ENCODE data around the gene CHST8. TPM values are rescaled to one million over a fixed set of nuclear protein-coding genes. Genes with fewer than 3 reads are reported as not detected.

The CHST8 gene
- total RNA-seq, 1 donor from 2014 or later: 3.2 TPM

DNA sequence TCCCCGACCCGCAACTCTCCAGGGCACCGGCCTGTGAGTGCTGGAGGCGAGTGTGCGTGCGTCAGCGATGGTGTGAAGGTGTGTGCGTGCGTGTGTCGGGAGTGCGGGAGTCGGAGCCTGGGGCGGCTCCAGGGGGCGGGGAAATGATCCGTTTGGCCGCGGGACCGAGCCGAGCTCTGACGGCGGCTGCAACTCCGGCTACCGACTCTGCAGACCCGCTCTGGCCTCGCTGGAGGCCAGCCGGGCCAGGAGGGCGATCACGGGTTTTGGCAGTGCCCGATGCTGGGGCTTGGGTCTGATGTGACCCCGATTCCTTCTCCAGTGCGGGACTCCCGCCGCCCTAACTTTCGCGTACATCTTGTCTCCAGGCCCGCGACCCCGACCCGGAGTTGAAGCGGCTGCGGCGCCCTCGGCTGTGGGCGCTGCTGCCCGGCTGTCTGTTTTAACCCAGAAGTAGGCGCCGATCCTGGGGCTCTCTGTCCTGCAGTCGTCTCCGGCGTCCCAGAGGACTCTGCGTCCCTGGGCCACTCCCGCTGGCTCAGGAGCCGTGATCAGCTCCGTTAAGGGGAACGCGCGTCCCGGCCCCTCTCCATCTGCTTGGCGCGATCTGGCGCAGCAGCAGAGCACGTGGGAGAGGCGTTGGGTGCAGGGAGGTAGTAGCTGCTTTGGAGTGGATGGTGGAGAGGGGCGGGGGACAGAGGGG is 1.2 kb downstream of the CHST8 start:
- no peak for DNase-seq (ENCODE audit: extremely low spot score in 2 of 2)
- Histone ChIP-seq H3K36me3 (no peaks in the 10 kb centered on the region), H3K9me3 (no peaks in the 10 kb centered on the region), H3K4me3 (peak overlapping the region; percentile 42 to 47), H3K27ac (no peak overlapping the region), H3K4me1 (peaks cover 17% of the 10 kb centered on the region), H3K27me3 (no peaks in the 10 kb centered on the region)
- intact Hi-C loops (cut with DNase I): no loop called here
- TF ChIP-seq POLR2A (IDR thresholded peaks at IDR 0.05) (no peak), POLR2AphosphoS5 (IDR thresholded peaks at IDR 0.05; ENCODE audit: insufficient read depth in 1 of 2, low read depth in 1 of 2) (no peak)
- TF ChIP-seq, protein P1, sequence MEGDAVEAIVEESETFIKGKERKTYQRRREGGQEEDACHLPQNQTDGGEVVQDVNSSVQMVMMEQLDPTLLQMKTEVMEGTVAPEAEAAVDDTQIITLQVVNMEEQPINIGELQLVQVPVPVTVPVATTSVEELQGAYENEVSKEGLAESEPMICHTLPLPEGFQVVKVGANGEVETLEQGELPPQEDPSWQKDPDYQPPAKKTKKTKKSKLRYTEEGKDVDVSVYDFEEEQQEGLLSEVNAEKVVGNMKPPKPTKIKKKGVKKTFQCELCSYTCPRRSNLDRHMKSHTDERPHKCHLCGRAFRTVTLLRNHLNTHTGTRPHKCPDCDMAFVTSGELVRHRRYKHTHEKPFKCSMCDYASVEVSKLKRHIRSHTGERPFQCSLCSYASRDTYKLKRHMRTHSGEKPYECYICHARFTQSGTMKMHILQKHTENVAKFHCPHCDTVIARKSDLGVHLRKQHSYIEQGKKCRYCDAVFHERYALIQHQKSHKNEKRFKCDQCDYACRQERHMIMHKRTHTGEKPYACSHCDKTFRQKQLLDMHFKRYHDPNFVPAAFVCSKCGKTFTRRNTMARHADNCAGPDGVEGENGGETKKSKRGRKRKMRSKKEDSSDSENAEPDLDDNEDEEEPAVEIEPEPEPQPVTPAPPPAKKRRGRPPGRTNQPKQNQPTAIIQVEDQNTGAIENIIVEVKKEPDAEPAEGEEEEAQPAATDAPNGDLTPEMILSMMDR (IDR thresholded peaks at IDR 0.05): no peak

DNA sequence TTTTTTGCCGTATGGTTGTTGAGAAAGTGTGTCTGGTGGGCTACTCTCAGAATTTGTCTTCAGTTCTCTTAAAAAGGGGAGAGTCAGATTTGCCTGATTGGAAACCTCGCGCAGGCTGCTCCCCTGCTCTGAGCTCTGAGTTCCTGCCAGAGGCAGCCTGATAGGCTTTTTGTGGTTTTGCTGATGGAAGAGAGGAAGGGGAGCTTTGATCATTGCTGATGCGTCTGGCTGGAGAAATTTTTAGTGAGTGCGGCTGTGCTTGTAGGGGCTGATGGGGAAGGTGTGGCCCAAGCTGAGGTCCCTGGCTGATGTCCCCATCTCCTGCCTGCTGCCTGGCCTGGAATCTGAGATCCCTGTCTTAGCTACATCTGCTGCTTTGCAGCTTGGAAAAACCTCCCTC is 2.8 kb downstream of the CHST8 start:
- Histone ChIP-seq H3K9me3 (no peaks in the 10 kb centered on the region), H3K4me3 (no peak overlapping the region), H3K36me3 (no peaks in the 10 kb centered on the region), H3K4me1 (peaks cover 17% of the 10 kb centered on the region), H3K27ac (no peak overlapping the region), H3K27me3 (no peaks in the 10 kb centered on the region)
- no peak for DNase-seq (ENCODE audit: extremely low spot score in 2 of 2)
- TF ChIP-seq POLR2AphosphoS5 (IDR thresholded peaks at IDR 0.05; ENCODE audit: insufficient read depth in 1 of 2, low read depth in 1 of 2) (no peak), POLR2A (IDR thresholded peaks at IDR 0.05) (no peak)
- TF ChIP-seq, protein P1 (IDR thresholded peaks at IDR 0.05): no peak
- intact Hi-C loops (cut with DNase I): no loop called here

DNA sequence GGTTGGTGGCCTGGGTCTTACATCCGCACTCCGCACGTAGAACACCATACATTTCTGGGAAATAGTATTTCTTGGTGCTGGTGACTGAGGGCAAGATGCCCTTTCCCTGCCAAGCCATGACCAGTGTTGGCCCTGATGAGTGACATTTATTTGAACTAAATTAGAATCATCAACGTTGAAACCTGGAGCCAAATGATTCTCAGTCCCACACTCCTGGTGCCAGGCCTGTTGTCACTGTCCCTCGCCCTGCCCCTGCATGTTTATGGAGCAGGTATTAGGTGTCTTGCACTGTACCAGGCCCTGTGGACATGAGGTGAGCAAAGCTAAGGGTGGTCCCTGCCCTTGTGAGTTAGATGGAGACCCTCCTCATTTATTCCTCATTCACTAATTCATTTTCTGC is 5.8 kb downstream of the CHST8 start:
- TF ChIP-seq POLR2AphosphoS5 (IDR thresholded peaks at IDR 0.05; ENCODE audit: insufficient read depth in 1 of 2, low read depth in 1 of 2) (no peak), POLR2A (IDR thresholded peaks at IDR 0.05) (no peak)
- TF ChIP-seq, protein P1 (IDR thresholded peaks at IDR 0.05): no peak
- intact Hi-C loops (cut with DNase I): no loop called here
- DNase-seq (ENCODE audit: extremely low spot score in 2 of 2): no peak

DNA sequence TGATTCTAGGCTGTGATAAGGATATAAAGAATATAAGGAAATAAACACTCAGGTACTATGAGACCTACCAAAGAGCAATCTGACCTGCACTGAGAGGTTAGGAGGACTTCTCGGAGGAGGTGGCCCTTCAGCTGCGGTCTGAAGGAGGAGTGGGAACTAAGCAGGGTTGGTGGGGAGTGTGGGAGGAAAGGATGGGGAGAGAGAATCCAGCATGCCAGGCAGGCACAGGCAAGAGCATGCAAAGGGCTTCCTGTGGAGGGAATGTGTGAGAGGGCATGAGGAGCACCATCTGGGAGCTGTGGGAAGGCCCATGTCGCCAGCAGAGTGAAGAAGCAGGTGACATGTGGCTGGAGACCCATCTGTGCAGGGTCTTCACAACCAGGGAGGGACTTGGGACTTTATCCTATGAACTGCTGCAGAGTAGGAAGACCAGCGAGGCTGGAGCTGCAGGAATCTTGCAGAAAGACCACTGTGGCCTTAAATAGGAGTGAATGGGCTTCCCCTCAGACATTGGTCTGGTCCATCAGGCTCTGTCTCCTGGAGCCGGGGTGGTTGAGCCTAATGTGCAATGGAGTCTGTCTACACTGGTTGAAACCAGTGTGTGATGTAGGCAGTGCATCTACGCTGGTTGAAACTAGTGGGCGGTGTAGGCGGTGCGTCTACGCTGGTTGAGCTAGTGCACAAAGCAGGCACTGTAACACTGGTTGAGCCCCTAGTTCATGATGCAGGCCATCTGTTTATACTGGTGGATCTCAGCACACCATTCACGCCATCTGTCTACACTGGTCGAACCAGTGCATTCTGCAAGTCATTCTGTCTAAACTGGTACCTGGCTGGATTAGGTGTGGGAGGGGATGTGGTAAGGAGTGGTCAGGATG is 6.4 kb downstream of the CHST8 start:
- H3K36me3 ChIP-seq: no peaks in the 10 kb centered on the region
- H3K4me1 ChIP-seq: peaks cover 4% of the 10 kb centered on the region
- no peaks in the 10 kb centered on the region for H3K9me3 ChIP-seq
- intact Hi-C loops (cut with DNase I): no loop called here
- DNase-seq (ENCODE audit: extremely low spot score in 2 of 2): no peak
- no peak overlapping the region for H3K4me3 ChIP-seq
- no peaks in the 10 kb centered on the region for H3K27me3 ChIP-seq
- no peak for TF ChIP-seq POLR2A (IDR thresholded peaks at IDR 0.05)
- TF ChIP-seq, protein P1 (IDR thresholded peaks at IDR 0.05): no peak
- TF ChIP-seq POLR2AphosphoS5 (IDR thresholded peaks at IDR 0.05; ENCODE audit: insufficient read depth in 1 of 2, low read depth in 1 of 2): no peak
- H3K27ac ChIP-seq: no peak overlapping the region

More for the DNA sequence above, 5.8 kb downstream of the CHST8 start:
- H3K9me3 ChIP-seq: no peaks in the 10 kb centered on the region
- no peaks in the 10 kb centered on the region for H3K36me3 ChIP-seq
- no peak overlapping the region for H3K4me3 ChIP-seq
- H3K27me3 ChIP-seq: no peaks in the 10 kb centered on the region
- H3K27ac ChIP-seq: no peak overlapping the region
- H3K4me1 ChIP-seq: peaks cover 11% of the 10 kb centered on the region
